HG02943 (cell line): ENCODE data around the gene CACNA1S.
A peak's percentile ranks its signal among the peaks of the same experiment; 100 is the strongest.

ENCODE experiments used
- ATAC-seq: cut with Tn5 transposase; IDR thresholded peaks from one replicate; pipeline ENCODE4 v1.9.1; 2021; ENCODE audit warnings: mild to moderate bottlenecking, low read depth, moderate library complexity; ENCODE audit not compliant: unreplicated experiment

Gene CACNA1S

GRCh38 chr1:201112173-201112731 lies at the start of gene CACNA1S:
TSS of gene CACNA1S (minus strand) at chr1:201112426. CDS start at chr1:201112339, 87 bp downstream.
- no peak for ATAC-seq

- ATAC-seq = no peak
Measured at GRCh38 chr1:201157949-201158348, 45.7 kb upstream of the CACNA1S start.

- no peak for ATAC-seq
Measured at GRCh38 chr1:201156819-201157218, 44.6 kb upstream of the CACNA1S start.

DNA sequence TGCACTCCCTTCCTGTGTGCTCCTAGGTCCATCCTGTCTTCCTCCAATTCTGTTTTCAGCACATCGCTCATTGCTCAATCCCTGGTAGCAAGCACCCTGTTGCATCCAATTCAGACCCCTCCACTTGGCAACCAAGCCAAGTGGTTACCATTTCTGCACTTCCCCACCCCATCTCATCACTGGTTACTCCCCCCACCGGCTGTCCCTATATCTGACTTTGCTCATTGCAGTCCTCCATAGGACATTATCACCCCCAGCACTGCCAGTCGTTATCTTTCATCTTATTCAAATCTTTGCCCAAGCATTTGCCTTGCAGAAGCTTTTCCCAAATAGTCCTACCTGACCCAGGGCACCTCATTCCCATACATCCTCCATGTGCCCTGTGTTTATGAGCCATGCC lies 44.1 kb upstream of the CACNA1S start:
- no peak for ATAC-seq

- no peak for ATAC-seq
Measured at GRCh38 chr1:201155354-201155753, 43.1 kb upstream of the CACNA1S start.

DNA sequence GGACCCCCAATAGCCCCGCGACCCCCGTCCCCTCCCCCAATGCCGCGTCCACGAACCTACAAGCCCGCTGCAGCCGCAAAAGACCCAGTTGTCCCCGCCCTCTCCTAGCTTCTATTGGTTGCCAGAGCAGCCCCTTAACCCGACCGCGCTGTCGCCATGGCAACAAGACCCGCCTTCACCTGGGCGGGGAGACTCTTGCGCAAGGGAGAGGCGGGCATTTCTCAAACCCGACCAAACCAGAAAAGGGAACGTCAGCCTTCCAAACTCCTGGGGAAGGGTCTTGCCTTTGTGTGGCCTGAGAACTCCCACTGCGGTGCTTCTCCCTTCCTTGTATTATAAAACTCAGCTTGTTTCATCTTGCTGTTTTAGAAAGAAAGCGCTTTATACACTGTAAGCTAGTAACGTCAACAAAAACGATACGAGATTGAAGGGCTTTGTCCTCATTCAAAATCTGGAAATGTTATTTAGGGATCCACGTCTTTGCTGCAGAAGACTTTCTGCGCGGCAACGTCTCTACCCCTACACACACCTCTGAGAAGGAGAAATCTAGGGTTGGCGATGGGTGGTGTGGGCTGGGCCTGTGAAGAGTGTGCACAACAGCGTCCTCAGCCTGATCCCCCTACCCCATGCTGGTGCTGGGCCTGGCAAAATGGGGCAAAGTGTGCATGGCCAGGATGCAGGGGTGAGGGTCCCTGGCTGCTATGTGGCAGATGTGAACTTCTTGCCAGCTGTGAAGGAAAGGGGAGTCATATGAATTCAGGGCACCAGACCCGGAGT lies 42.4 kb upstream of the CACNA1S start, which contains the start of gene TMEM9:
TMEM9 (minus strand) TSS at position 86 of the 777 bp plus-strand sequence. CDS start 551 bp downstream, outside the sequence.
- ATAC-seq = peak; percentile 97

GRCh38 chr1:201153474-201154388 lies 41.5 kb upstream of the CACNA1S start:
- ATAC-seq = peak; percentile 69

GRCh38 chr1:201149400-201149799 lies 37.2 kb upstream of the CACNA1S start:
- no peak for ATAC-seq

DNA sequence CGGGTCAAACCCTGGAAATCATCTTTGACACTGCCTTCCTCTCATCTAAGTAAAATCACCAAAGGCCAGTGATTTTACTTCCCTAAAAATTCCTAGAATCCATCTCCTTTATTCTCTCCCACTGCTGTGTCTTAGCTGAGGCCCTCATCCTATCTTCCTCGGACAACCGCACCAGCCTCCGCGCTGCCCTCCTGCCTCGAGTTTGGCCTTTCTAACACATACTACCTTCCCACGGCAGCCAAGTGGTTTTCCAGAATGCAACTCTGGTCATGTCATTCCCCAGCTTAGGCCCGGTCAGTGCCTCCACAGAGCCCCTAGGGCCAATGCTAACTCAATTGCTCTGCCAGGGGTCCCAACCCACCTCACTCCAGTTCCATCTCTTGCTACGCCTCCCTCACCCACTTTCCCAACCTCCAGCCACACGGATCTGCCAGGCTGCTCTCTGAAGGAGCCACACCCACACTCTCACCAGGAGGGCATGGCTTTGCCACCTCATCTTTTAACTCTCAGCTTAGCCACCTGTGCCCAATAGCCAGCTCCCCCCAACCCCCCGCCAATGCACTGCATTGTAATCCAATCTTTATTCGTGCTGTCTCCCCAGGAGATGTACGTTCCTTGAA lies 35.3 kb upstream of the CACNA1S start:
- ATAC-seq = no peak

GRCh38 chr1:201146626-201147390 lies 34.6 kb upstream of the CACNA1S start:
- ATAC-seq = no peak

DNA sequence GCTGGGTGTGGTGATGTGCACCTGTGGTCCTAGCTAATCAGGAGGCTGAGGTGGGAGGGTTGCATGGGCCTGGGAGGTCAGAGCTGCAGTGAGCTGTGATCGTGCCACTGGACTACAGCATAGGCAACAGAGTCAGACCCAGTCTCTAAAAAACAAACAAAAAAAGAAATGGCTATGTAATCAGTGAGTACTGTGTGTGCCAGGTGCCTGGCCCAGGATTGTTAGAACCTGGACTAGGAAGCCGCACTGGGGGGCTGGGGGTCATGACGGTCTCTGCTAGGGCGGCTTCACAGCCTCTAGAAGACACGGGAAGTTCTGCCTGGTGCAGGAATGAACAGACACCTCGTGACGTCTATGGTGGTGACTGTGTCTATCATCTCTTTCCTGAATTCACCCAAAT lies 33.6 kb upstream of the CACNA1S start:
- ATAC-seq = no peak

GRCh38 chr1:201145132-201145531 lies 32.9 kb upstream of the CACNA1S start:
- ATAC-seq = no peak

DNA sequence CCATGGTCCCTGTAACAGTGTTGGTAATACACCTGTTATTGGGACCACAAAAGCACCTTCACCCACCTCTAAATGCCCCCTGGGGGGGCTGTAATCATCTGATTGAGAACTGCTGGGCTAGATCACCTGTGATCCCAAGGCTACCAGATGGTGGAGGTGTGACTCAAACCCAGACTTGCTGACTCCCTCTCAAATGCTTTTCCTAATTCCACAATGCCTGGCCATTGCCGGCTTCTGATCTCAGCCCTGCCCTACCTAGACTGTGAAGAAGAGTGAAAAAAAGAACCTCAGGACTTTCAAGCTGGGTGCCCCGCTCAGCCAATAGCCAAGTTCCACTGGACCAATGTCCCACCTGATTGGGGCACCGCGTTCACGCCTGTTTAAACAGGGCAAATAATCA lies 32.5 kb upstream of the CACNA1S start:
- ATAC-seq = no peak

DNA sequence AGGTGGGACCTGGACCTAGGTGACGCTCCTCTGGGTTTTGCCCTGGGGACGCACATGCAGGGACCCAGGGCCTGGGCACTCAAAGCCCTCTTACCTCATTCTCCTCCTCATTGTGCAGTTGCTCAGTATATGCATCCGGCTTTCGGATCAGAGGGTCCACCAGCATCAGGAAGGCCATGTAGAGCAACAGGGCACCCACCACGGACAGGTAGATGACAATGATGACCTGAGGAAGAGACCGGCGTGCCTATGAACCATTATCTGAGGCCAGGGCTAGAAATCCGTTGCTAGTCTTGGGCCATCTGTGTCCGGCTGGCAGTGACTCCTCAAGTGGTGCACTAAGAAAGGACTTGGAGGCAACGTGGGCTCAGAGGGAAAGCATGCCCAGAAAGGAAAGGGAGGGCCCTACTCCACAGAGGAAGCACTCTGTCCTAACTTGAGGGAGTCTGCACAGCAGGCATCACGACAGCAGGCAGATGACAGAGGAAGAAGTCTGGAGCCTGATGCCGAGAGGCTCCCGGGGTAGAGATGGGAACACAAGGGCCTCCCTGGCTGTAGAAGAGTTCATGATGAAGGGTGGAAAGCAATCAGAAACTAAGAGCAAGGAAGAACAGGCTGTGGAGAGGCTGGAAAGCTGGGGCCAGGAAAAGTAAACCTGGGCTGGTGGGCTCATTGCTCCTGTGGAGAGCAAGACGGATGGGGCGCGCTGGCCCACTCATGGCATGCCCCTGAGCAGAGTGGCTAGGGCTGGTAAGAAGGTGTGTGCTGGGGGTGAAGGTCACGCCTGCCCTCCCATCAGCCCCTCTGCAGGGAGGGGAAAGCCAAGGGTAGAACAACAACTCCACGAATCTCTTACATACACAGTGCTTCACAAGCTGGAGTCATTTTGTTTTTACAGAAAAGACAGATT lies 31.8 kb upstream of the CACNA1S start:
- no peak for ATAC-seq

DNA sequence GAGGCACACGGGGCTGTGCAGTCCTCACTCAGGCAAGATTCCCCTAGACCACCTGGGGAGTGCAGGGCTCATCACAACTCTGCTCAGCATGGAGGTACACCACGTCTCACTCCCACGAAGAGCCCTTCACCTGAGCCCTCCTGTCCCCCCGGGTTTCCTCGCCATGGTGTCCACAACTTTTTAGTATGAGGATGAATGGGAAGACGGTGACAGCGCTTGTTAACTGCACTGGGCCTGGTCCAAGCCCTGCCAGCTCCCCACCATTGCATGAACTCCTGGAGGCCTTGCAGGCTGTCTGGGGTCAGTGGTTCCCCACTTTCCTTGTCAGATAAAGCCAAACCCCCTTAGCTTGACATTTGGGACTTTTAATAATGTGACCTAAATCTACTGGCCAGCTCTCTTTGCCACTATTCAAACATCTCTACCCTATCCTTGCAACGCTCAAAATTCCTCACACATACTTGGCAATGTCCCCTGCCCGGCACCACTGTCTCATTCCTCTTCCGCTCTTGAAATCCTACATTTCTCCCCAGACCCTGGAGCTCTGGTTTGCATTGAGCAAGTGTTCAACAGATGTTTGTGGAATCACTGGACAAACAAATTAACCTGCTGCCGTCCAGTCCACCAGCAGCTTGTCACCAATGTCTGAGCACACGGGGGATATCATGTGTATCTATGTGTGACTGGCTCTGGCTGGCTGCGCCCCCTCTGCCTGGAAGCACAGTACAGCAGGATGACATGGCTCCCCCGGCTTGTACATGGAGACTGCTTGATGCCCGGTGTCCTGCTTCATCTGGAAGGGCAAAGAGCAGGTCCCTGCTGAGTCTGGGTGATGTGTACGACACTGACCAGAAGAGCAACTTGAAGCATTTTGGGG lies 30.9 kb upstream of the CACNA1S start:
- ATAC-seq = no peak

GRCh38 chr1:201142011-201142848 lies 30.0 kb upstream of the CACNA1S start:
- no peak for ATAC-seq

GRCh38 chr1:201141418-201141817 lies 29.2 kb upstream of the CACNA1S start:
- ATAC-seq = no peak
